Measurements from ENCODE around the gene EFCAB11. TPM values are rescaled to one million over a fixed set of nuclear protein-coding genes. Genes with fewer than 3 reads are reported as not detected.
"Not testable (repeated sequence)": the region's sequence is repeated elsewhere in the genome, so short reads cannot be mapped to it uniquely, and the experiment has no call there.

The EFCAB11 gene
- total RNA-seq, 5 donors from 2014 or later (not counting 1 experiment from before 2014, with no cell fraction given): 1.1 to 2.4 (median 1.5) TPM

DNA sequence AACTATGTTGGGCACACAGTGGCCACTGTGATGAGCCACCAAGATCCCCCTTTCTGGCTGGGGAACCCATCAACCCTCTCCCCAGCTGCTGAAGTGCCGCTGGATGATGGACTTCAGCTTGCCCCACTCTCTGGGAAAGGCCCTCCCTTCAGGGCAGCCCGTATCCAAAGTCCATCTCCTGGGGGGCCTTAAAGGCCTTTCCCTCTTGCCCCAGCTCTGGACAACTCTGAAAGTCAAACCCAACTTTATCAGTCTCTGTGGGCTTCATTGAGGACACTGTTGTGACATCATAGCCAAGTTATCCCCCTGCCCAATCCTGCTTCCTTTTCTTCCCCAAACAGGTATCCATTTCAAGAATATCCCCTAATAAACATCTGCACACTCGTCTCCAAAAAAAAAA, 61.1 kb downstream of the EFCAB11 start:
- H3K36me3 ChIP-seq (ENCODE audit: control insufficient read depth in 2 of 2, extremely low read depth in 1 of 2, insufficient read depth in 1 of 2, low read length in 1 of 2); ATAC-seq (replicated peaks in 1 of 4); H3K27me3 ChIP-seq (replicated peaks in 1 of 2; ENCODE audit: control insufficient read depth in 2 of 2, extremely low read depth in 1 of 2, insufficient read depth in 2 of 2, low read length in 1 of 2); H3K4me1 ChIP-seq (ENCODE audit: control insufficient read depth in 1 of 2, extremely low read depth in 1 of 2, insufficient read depth in 2 of 2, low read length in 2 of 2); H3K9me3 Mint-ChIP-seq; H3K9me3 ChIP-seq; H3K4me3 Mint-ChIP-seq; H3K27ac Mint-ChIP-seq; H3K27ac ChIP-seq (ENCODE audit: low read length); H3K27me3 Mint-ChIP-seq; H3K4me1 Mint-ChIP-seq; H3K36me3 Mint-ChIP-seq; H3K4me3 ChIP-seq (ENCODE audit: control insufficient read depth in 1 of 2, extremely low read depth in 1 of 2, low read length in 1 of 2); CTCF ChIA-PET; POLR2A ChIA-PET; DNase-seq: not testable (repeated sequence)
- 78% methylated on average over 2 of the region's 3 CpGs for WGBS (ENCODE audit: insufficient coverage)

DNA sequence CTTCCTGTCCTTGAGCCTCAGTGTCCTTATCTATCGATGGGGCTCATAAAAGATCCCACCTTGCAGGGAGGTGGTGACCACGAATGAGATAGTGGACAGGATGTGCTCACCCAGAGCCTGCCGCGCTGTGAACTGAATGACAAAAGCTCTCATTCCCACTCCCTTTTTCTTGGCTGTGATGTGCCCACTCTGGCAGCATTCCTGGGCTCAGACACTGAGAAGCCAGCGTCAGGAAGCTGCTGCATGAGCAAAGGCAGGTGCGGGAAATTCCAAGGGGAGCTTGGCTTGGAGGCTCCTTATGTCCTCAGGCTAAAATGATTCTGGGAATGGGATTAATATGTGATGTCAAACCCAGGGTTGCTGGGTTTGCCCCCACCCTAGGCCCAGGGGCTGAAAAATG, 61.6 kb downstream of the EFCAB11 start:
- H3K27ac Mint-ChIP-seq: no peak overlapping the region
- ATAC-seq (replicated peaks in 1 of 4) (no peak), DNase-seq (no peak)
- Histone ChIP-seq H3K4me3 (ENCODE audit: control insufficient read depth in 1 of 2, extremely low read depth in 1 of 2, low read length in 1 of 2) (no peak overlapping the region), H3K27ac (ENCODE audit: low read length) (no peak overlapping the region), H3K27me3 (replicated peaks in 1 of 2; ENCODE audit: control insufficient read depth in 2 of 2, extremely low read depth in 1 of 2, insufficient read depth in 2 of 2, low read length in 1 of 2) (no peaks in the 10 kb centered on the region), H3K36me3 (ENCODE audit: control insufficient read depth in 2 of 2, extremely low read depth in 1 of 2, insufficient read depth in 1 of 2, low read length in 1 of 2) (no peaks in the 10 kb centered on the region), H3K4me1 (ENCODE audit: control insufficient read depth in 1 of 2, extremely low read depth in 1 of 2, insufficient read depth in 2 of 2, low read length in 2 of 2) (no peaks in the 10 kb centered on the region), H3K9me3 (no peaks in the 10 kb centered on the region)
- ChIA-PET CTCF (no interaction called here), POLR2A (no interaction called here)
- peaks cover 4% of the 10 kb centered on the region for H3K36me3 Mint-ChIP-seq
- H3K4me3 Mint-ChIP-seq: no peak overlapping the region
- H3K9me3 Mint-ChIP-seq: peaks cover 3 to 7% (median 7%) of the 10 kb centered on the region in 3 donors
- no peaks in the 10 kb centered on the region for H3K27me3 Mint-ChIP-seq
- WGBS (ENCODE audit: insufficient coverage): 100% methylated on average over 1 of the region's 6 CpGs
- H3K4me1 Mint-ChIP-seq: no peaks in the 10 kb centered on the region

DNA sequence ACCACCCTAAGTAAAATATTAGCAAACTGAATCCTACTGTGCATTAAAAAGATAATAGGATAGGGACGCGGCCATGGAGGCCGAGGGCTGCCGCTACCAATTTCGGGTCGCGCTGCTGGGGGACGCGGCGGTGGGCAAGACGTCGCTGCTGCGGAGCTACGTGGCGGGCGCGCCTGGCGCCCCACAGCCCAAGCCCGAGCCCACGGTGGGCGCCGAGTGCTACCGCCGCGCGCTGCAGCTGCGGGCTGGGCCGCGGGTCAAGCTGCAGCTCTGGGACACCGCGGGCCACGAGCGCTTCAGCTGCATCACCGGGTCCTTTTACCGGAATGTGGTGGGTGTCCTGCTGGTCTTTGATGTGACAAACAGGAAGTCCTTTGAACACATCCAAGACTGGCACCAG, 62.8 kb downstream of the EFCAB11 start:
- H3K27ac ChIP-seq (ENCODE audit: low read length); H3K27ac Mint-ChIP-seq; POLR2A ChIA-PET; DNase-seq; CTCF ChIA-PET; ATAC-seq (replicated peaks in 1 of 4); H3K4me1 Mint-ChIP-seq; H3K4me1 ChIP-seq (ENCODE audit: control insufficient read depth in 1 of 2, extremely low read depth in 1 of 2, insufficient read depth in 2 of 2, low read length in 2 of 2); H3K4me3 Mint-ChIP-seq; H3K36me3 ChIP-seq (ENCODE audit: control insufficient read depth in 2 of 2, extremely low read depth in 1 of 2, insufficient read depth in 1 of 2, low read length in 1 of 2); H3K36me3 Mint-ChIP-seq; H3K9me3 Mint-ChIP-seq; H3K4me3 ChIP-seq (ENCODE audit: control insufficient read depth in 1 of 2, extremely low read depth in 1 of 2, low read length in 1 of 2); H3K27me3 ChIP-seq (replicated peaks in 1 of 2; ENCODE audit: control insufficient read depth in 2 of 2, extremely low read depth in 1 of 2, insufficient read depth in 2 of 2, low read length in 1 of 2); H3K27me3 Mint-ChIP-seq; H3K9me3 ChIP-seq: not testable (repeated sequence)
- 97% methylated on average over 23 of the region's 35 CpGs for WGBS (ENCODE audit: insufficient coverage)

DNA sequence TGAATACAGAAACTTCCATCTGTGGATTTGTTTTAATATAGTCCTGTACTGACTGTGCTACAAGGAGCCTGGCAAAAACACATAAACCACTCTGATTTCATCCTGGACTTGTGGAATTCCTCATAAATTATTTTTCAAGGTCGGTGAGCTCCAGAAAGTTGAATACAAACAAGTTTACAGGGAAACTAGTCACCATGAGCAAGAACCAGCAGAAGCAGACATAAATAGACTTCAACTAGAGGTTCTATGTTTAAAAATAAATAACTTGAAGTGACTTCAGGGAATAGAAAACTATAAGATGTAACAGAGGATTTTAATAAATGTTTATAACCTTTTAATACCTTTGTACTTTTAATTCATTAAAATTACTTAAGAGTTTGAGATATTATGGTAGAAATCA, 63.5 kb downstream of the EFCAB11 start:
- H3K36me3 Mint-ChIP-seq: peaks cover 4% of the 10 kb centered on the region
- Histone ChIP-seq H3K27ac (ENCODE audit: low read length) (no peak overlapping the region), H3K9me3 (no peaks in the 10 kb centered on the region), H3K4me3 (ENCODE audit: control insufficient read depth in 1 of 2, extremely low read depth in 1 of 2, low read length in 1 of 2) (no peak overlapping the region), H3K4me1 (ENCODE audit: control insufficient read depth in 1 of 2, extremely low read depth in 1 of 2, insufficient read depth in 2 of 2, low read length in 2 of 2) (no peaks in the 10 kb centered on the region), H3K36me3 (ENCODE audit: control insufficient read depth in 2 of 2, extremely low read depth in 1 of 2, insufficient read depth in 1 of 2, low read length in 1 of 2) (no peaks in the 10 kb centered on the region), H3K27me3 (replicated peaks in 1 of 2; ENCODE audit: control insufficient read depth in 2 of 2, extremely low read depth in 1 of 2, insufficient read depth in 2 of 2, low read length in 1 of 2) (no peaks in the 10 kb centered on the region)
- H3K27ac Mint-ChIP-seq: no peak overlapping the region
- H3K9me3 Mint-ChIP-seq: peaks cover 3 to 7% (median 7%) of the 10 kb centered on the region in 3 donors
- no peak for ATAC-seq (replicated peaks in 1 of 4)
- WGBS (ENCODE audit: insufficient coverage): no CpG with 5 or more reads among the region's 1 CpG
- H3K4me1 Mint-ChIP-seq: no peaks in the 10 kb centered on the region
- DNase-seq: no peak
- H3K4me3 Mint-ChIP-seq: no peak overlapping the region
- ChIA-PET CTCF (no interaction called here), POLR2A (interaction anchor here in 1 of 2 donors (0.5 kb wide), 1 partner anchor 1043 kb away, joined by 4 read pairs; no protein-coding TSS in a partner anchor)
- no peaks in the 10 kb centered on the region for H3K27me3 Mint-ChIP-seq

DNA sequence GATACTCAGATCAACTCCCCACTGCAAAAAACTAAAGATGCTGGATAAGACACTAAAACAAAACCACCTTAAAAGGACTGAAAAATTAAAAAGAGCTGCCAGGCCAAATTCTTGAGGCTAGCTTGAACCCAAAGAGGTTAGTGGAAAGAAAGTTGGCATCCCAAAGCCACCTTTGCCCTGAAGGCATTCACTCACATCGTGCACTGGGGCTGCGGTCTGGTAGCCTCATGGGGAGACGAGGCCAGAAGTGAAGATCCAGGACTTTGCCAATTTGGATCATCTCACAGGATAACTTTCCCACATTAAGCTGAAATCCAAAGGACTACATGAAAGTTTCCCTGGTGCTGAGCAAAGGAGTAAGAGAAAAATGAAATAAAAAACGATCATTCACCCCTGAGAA, 63.9 kb downstream of the EFCAB11 start:
- H3K9me3 Mint-ChIP-seq: peaks cover 3 to 7% (median 7%) of the 10 kb centered on the region in 3 donors
- no peaks in the 10 kb centered on the region for H3K4me1 Mint-ChIP-seq
- Histone ChIP-seq H3K4me3 (ENCODE audit: control insufficient read depth in 1 of 2, extremely low read depth in 1 of 2, low read length in 1 of 2) (no peak overlapping the region), H3K36me3 (ENCODE audit: control insufficient read depth in 2 of 2, extremely low read depth in 1 of 2, insufficient read depth in 1 of 2, low read length in 1 of 2) (no peaks in the 10 kb centered on the region), H3K4me1 (ENCODE audit: control insufficient read depth in 1 of 2, extremely low read depth in 1 of 2, insufficient read depth in 2 of 2, low read length in 2 of 2) (no peaks in the 10 kb centered on the region), H3K27ac (ENCODE audit: low read length) (no peak overlapping the region), H3K9me3 (no peaks in the 10 kb centered on the region), H3K27me3 (replicated peaks in 1 of 2; ENCODE audit: control insufficient read depth in 2 of 2, extremely low read depth in 1 of 2, insufficient read depth in 2 of 2, low read length in 1 of 2) (no peaks in the 10 kb centered on the region)
- WGBS (ENCODE audit: insufficient coverage): 100% methylated on average over 2 of the region's 4 CpGs
- no peaks in the 10 kb centered on the region for H3K27me3 Mint-ChIP-seq
- no peak overlapping the region for H3K27ac Mint-ChIP-seq
- CTCF ChIA-PET: no interaction called here
- peaks cover 4% of the 10 kb centered on the region for H3K36me3 Mint-ChIP-seq
- POLR2A ChIA-PET: interaction anchor here in 1 of 2 donors (0.5 kb wide), 1 partner anchor 1042 kb away, joined by 4 read pairs; no protein-coding TSS in a partner anchor
- ATAC-seq (replicated peaks in 1 of 4) (no peak), DNase-seq (no peak)
- no peak overlapping the region for H3K4me3 Mint-ChIP-seq

DNA sequence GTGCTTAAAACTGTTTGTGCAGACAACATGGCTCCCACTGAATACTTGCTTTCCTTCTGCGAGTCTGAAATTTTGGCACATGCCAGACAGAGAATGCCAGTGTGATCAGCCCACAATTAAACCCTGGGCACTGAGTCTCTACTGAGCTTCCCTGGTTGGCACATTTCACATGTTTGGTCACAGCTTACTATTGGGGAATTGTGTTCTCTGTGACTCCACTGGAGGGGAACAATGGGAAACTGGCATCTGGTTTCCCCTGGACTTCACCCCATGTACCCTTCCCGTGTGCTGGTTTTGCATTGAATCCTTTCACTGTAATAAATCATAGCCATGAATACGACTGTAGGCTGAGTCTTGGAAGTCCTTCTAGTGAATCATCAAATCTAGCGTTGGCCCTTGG, 64.9 kb downstream of the EFCAB11 start:
- Mint-ChIP-seq H3K36me3 (peaks cover 4% of the 10 kb centered on the region), H3K9me3 (peaks cover 3 to 7% (median 7%) of the 10 kb centered on the region in 3 donors), H3K27me3 (no peaks in the 10 kb centered on the region), H3K27ac (no peak overlapping the region), H3K4me1 (no peaks in the 10 kb centered on the region), H3K4me3 (no peak overlapping the region)
- no peak overlapping the region for H3K4me3 ChIP-seq (ENCODE audit: control insufficient read depth in 1 of 2, extremely low read depth in 1 of 2, low read length in 1 of 2)
- no peaks in the 10 kb centered on the region for H3K9me3 ChIP-seq
- no peaks in the 10 kb centered on the region for H3K27me3 ChIP-seq (replicated peaks in 1 of 2; ENCODE audit: control insufficient read depth in 2 of 2, extremely low read depth in 1 of 2, insufficient read depth in 2 of 2, low read length in 1 of 2)
- H3K27ac ChIP-seq (ENCODE audit: low read length): no peak overlapping the region
- no peaks in the 10 kb centered on the region for H3K4me1 ChIP-seq (ENCODE audit: control insufficient read depth in 1 of 2, extremely low read depth in 1 of 2, insufficient read depth in 2 of 2, low read length in 2 of 2)
- ATAC-seq (replicated peaks in 1 of 4) (no peak), DNase-seq (no peak)
- WGBS (ENCODE audit: insufficient coverage): 100% methylated on average over 1 of the region's 4 CpGs
- ChIA-PET POLR2A (no interaction called here), CTCF (no interaction called here)
- no peaks in the 10 kb centered on the region for H3K36me3 ChIP-seq (ENCODE audit: control insufficient read depth in 2 of 2, extremely low read depth in 1 of 2, insufficient read depth in 1 of 2, low read length in 1 of 2)

DNA sequence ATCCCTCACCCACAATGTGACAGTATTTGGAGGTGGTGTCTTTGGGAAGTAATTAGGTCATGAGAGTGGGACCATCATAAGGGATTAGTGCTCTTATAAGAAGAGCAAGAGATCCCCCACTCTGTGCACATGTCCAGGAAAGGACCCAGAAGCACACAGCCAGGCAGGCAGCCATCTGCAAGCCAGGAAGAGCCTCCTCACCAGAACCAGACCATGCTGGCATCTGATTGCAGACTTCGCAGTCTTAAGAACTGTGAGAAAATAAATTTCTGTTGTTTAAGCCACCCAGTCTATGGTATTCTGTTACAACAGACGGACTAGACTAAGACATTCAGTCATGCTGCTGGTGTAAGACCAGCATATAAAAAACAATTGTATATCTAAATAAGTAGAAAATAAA, 69.8 kb downstream of the EFCAB11 start:
- H3K27ac ChIP-seq (ENCODE audit: low read length): no peak overlapping the region
- Mint-ChIP-seq H3K36me3 (no peaks in the 10 kb centered on the region), H3K4me1 (no peaks in the 10 kb centered on the region), H3K27ac (no peak overlapping the region), H3K4me3 (no peak overlapping the region), H3K27me3 (no peaks in the 10 kb centered on the region), H3K9me3 (no peaks in the 10 kb centered on the region)
- ChIA-PET POLR2A (no interaction called here), CTCF (no interaction called here)
- WGBS (ENCODE audit: insufficient coverage): no CpG with 5 or more reads among the region's 2 CpGs
- no peak overlapping the region for H3K4me3 ChIP-seq (ENCODE audit: control insufficient read depth in 1 of 2, extremely low read depth in 1 of 2, low read length in 1 of 2)
- no peaks in the 10 kb centered on the region for H3K9me3 ChIP-seq
- ATAC-seq (replicated peaks in 1 of 4): no peak
- no peaks in the 10 kb centered on the region for H3K36me3 ChIP-seq (ENCODE audit: control insufficient read depth in 2 of 2, extremely low read depth in 1 of 2, insufficient read depth in 1 of 2, low read length in 1 of 2)
- H3K4me1 ChIP-seq (ENCODE audit: control insufficient read depth in 1 of 2, extremely low read depth in 1 of 2, insufficient read depth in 2 of 2, low read length in 2 of 2): no peaks in the 10 kb centered on the region
- no peaks in the 10 kb centered on the region for H3K27me3 ChIP-seq (replicated peaks in 1 of 2; ENCODE audit: control insufficient read depth in 2 of 2, extremely low read depth in 1 of 2, insufficient read depth in 2 of 2, low read length in 1 of 2)
- DNase-seq: no peak

Measured in T-cell (primary cell).